Measurements from ENCODE around the gene GALNS. TPM values are rescaled to one million over a fixed set of nuclear protein-coding genes. Genes with fewer than 3 reads are reported as not detected.

GALNS gene, protein sequence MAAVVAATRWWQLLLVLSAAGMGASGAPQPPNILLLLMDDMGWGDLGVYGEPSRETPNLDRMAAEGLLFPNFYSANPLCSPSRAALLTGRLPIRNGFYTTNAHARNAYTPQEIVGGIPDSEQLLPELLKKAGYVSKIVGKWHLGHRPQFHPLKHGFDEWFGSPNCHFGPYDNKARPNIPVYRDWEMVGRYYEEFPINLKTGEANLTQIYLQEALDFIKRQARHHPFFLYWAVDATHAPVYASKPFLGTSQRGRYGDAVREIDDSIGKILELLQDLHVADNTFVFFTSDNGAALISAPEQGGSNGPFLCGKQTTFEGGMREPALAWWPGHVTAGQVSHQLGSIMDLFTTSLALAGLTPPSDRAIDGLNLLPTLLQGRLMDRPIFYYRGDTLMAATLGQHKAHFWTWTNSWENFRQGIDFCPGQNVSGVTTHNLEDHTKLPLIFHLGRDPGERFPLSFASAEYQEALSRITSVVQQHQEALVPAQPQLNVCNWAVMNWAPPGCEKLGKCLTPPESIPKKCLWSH
- total RNA-seq (ENCODE audit: unreplicated experiment): 24.7 TPM
- long read RNA-seq, transcript GALNS-201 (14 exons, 2,363 nt): major isoform, 13 of 18 reads
- long read RNA-seq, partial matches to known transcripts: 0 of 18 reads
- long read RNA-seq, other reads (novel, unspliced or antisense): 5 of 18 reads

DNA sequence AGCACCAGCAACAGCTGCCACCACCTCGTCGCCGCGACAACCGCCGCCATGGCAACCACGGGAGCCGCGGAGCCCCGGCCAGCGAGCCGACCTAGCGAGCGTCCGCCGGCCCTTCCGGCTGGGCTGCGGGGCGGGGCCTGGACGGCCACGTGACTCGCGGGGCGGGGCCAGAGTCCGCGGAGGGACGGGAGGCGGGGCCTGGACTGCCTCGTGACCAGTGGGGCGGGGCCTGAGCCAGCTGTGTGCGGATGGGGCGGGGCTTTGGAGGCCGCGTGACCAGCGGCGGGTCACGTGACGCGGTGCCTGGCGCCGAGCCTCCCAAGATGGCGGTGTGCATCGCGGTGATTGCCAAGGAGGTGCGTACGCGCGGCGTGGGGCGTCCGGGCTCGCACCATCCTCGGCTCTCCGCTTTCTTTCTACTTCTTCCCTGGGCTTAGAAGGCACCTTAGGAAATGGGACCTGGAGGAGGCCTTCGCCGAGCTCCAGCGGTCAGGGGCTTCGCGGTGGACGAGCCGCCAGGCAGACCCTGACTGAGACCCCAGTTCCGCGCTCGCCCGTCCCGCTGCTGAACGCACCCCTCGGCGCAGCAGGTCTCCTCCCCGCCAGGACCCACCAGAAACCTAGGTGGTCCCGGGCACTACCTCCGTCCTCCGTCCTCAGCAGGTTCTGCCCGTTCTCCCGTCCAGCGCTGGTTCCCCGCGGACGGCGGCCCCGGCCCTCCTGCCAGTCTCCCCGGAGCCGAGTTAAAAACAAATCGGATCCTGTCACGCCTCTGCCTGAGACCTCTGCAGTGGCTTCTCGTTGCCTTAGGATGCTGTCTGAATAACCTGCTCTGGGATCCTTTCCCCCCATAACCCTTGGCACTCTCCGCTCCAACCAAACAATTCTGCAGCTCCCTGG lies at the start of gene GALNS, which contains the start of gene TRAPPC2L:
Gene GALNS (minus strand): TSS at position 120 of the 900 bp plus-strand sequence. CDS start 70 bp downstream, at position 50.
Gene TRAPPC2L (plus strand): TSS at position 300 of the 900 bp plus-strand sequence. CDS start 24 bp downstream, at position 324.
- peaks cover 11% of the 10 kb centered on the region for H3K36me3 Mint-ChIP-seq (ENCODE audit: low read depth, unreplicated experiment)
- H3K27ac Mint-ChIP-seq (ENCODE audit: unreplicated experiment): peak within 1 kb of the TSS; percentile 90
- peak; percentile 100 for DNase-seq (ENCODE audit: low spot score)

DNA sequence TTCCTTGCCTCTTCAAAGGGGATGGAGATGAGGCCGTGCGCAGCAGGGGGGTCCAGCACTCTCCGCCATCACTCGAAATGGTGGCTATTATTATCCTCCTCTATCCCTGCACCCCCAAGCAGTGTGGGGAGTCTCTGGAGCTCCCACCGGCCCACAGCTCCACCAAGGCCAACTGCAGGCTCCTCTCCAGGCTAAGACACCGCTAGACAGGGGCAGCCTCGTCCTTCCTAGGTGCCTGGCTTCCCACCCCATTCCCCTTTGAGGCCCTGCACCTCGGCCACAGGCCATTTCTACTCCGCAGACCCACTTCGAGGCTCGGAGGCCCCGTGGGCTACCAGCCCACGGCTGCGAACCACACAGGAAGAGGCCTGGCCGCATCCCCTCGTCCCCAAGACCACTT lies 49.3 kb upstream of the GALNS start:
- Mint-ChIP-seq H3K27ac (ENCODE audit: unreplicated experiment) (no peak overlapping the region), H3K9me3 (ENCODE audit: unreplicated experiment) (no peaks in the 10 kb centered on the region), H3K36me3 (ENCODE audit: low read depth, unreplicated experiment) (no peaks in the 10 kb centered on the region), H3K4me1 (ENCODE audit: unreplicated experiment) (no peaks in the 10 kb centered on the region), H3K4me3 (ENCODE audit: unreplicated experiment) (no peak overlapping the region), H3K27me3 (ENCODE audit: unreplicated experiment) (peaks cover 16% of the 10 kb centered on the region)
- TF ChIP-seq, protein P1, sequence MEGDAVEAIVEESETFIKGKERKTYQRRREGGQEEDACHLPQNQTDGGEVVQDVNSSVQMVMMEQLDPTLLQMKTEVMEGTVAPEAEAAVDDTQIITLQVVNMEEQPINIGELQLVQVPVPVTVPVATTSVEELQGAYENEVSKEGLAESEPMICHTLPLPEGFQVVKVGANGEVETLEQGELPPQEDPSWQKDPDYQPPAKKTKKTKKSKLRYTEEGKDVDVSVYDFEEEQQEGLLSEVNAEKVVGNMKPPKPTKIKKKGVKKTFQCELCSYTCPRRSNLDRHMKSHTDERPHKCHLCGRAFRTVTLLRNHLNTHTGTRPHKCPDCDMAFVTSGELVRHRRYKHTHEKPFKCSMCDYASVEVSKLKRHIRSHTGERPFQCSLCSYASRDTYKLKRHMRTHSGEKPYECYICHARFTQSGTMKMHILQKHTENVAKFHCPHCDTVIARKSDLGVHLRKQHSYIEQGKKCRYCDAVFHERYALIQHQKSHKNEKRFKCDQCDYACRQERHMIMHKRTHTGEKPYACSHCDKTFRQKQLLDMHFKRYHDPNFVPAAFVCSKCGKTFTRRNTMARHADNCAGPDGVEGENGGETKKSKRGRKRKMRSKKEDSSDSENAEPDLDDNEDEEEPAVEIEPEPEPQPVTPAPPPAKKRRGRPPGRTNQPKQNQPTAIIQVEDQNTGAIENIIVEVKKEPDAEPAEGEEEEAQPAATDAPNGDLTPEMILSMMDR (IDR thresholded peaks at IDR 0.05; ENCODE audit: unreplicated experiment): no peak
- no peak for DNase-seq (ENCODE audit: low spot score)

More for the DNA sequence above, at the start of gene GALNS, which contains the start of gene TRAPPC2L:
- peaks cover 9% of the 10 kb centered on the region for H3K4me1 Mint-ChIP-seq (ENCODE audit: unreplicated experiment)
- TF ChIP-seq, protein P1 (IDR thresholded peaks at IDR 0.05; ENCODE audit: unreplicated experiment): peak; percentile 22
- H3K4me3 Mint-ChIP-seq (ENCODE audit: unreplicated experiment): peak within 1 kb of the TSS; percentile 100
- peaks cover 10% of the 10 kb centered on the region for H3K27me3 Mint-ChIP-seq (ENCODE audit: unreplicated experiment)
- no peaks in the 10 kb centered on the region for H3K9me3 Mint-ChIP-seq (ENCODE audit: unreplicated experiment)

DNA sequence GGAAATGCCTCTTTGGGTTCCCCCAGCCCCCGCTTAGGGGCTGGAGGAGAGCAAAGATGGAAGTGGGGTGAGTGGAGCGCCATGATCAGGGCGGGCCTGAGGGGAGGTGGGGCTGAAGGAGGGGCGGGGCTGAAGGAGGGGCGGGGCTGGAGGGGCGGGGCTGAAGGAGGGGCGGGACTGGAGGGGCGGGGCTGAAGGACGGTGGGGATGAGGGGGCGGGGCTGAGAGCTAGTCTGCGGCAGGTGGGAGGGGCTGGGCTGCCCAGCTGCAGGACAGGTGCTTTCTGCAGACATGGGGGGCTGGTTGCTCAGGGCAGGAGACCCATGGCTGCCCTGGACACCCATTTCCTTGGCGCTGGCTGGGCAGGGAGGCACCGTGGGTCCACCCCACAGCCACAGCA lies 48.8 kb upstream of the GALNS start:
- TF ChIP-seq, protein P1 (IDR thresholded peaks at IDR 0.05; ENCODE audit: unreplicated experiment): no peak
- no peaks in the 10 kb centered on the region for H3K4me1 Mint-ChIP-seq (ENCODE audit: unreplicated experiment)
- no peaks in the 10 kb centered on the region for H3K36me3 Mint-ChIP-seq (ENCODE audit: low read depth, unreplicated experiment)
- H3K27me3 Mint-ChIP-seq (ENCODE audit: unreplicated experiment): peaks cover 16% of the 10 kb centered on the region
- no peak overlapping the region for H3K4me3 Mint-ChIP-seq (ENCODE audit: unreplicated experiment)
- H3K27ac Mint-ChIP-seq (ENCODE audit: unreplicated experiment): no peak overlapping the region
- peak; percentile 41 for DNase-seq (ENCODE audit: low spot score)
- no peaks in the 10 kb centered on the region for H3K9me3 Mint-ChIP-seq (ENCODE audit: unreplicated experiment)

DNA sequence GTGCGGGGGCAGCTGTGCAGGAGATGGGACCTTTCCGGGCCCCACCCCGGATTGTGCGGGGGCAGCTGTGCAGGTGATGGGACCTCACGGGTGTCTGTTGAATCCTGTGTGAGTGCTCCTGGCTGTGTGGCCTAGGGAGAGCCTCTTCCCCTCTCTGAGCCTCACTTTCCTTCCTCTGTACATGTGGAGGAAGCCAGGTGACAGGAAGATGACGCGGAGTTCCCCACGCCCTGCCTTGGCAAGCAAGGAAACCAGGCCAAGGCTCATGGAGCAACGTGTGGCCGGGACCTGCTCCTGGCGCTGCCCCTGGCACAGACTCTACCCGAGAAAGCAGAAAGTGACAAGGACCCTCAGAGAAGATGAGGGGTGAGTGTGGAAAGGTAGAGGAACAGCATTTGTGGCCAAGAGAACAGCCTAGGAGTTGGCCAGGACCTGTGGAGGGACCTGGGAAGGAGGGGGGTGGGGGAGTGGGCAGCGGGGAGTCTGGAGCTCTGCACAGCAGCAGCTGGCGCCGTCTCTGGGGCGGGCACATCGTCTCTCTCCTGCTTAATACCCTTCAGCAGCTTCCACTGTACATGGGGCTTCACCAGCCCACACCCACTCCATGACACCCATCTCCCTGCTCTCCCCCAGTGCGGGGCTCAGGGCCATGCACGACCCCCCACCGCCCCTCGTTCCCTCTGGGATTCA lies 48.1 kb upstream of the GALNS start:
- TF ChIP-seq, protein P1 (IDR thresholded peaks at IDR 0.05; ENCODE audit: unreplicated experiment): no peak
- no peaks in the 10 kb centered on the region for H3K4me1 Mint-ChIP-seq (ENCODE audit: unreplicated experiment)
- no peaks in the 10 kb centered on the region for H3K9me3 Mint-ChIP-seq (ENCODE audit: unreplicated experiment)
- H3K4me3 Mint-ChIP-seq (ENCODE audit: unreplicated experiment): no peak overlapping the region
- peaks cover 16% of the 10 kb centered on the region for H3K27me3 Mint-ChIP-seq (ENCODE audit: unreplicated experiment)
- no peak for DNase-seq (ENCODE audit: low spot score)
- H3K27ac Mint-ChIP-seq (ENCODE audit: unreplicated experiment): no peak overlapping the region
- H3K36me3 Mint-ChIP-seq (ENCODE audit: low read depth, unreplicated experiment): no peaks in the 10 kb centered on the region

All from endothelial cell (in vitro differentiated cells).